OCI-M2 (cell line): ENCODE data around the gene KRTAP10-3.
"Not testable (repeated sequence)": the region's sequence is repeated elsewhere in the genome, so short reads cannot be mapped to it uniquely, and the experiment has no call there.

Experiments
- DNase-seq: peaks from one replicate; lab custom pipeline; 2025; ENCODE audit not compliant: unreplicated experiment; lab: John Stamatoyannopoulos, UW

Gene KRTAP10-3

GRCh38 chr21:44590897-44591800, 32.6 kb upstream of the KRTAP10-3 start:
- not testable (repeated sequence) for DNase-seq

DNA sequence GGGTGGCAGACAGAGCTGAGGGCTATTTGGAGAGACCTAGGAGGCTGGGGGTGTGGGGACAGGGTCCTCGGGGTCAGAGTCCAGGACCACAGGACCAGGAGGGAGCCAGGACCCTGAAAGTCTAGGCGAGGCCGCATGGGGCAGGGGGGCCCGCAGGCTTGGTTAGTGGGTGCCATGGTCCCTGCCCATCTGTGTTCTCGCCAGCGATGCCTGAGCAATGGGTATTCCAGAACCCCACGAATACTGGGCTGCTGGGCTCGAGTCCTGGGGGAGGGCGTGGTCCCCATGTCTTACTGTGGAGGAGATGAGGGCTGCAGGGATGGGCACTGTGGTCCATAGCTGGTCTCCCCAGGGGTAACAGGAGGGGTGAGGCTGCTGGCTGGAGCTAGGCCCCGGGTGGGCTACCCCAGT, 31.7 kb upstream of the KRTAP10-3 start:
- no peak for DNase-seq

DNA sequence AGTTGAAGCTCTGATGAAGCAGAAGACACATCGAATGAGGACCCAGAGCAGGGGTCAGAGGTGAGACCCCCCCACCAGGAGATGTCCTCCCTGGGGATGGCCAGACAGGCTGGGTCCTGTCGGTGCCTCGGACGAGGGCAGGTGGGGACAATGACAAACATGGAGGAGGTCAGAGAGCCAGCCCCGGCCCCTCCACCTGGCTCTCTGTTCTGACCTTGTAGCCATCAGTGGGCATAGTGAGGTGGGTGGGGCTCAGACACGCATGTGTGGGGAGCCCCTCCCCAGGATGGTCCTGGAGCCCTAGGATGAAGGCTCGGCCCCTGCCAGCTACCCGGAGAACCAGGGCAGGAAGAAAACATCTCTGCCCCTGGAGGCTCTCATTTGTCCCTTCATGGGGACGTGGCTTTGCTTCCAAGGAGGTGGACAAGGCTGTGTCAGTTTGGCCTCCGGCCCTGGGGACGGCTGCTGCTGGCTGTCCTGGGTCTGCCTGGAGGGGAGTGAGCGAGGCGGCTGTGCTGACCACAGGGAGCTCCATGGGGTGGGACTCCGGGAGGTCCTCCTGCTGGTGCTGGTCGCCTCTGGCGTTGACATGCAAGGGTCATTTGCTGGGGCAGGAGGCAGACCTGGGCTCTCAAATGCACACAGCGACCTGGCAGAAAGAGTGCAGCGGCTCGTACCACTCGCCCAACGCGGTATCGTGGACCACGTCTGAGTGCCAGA, 31.2 kb upstream of the KRTAP10-3 start:
- no peak for DNase-seq

DNA sequence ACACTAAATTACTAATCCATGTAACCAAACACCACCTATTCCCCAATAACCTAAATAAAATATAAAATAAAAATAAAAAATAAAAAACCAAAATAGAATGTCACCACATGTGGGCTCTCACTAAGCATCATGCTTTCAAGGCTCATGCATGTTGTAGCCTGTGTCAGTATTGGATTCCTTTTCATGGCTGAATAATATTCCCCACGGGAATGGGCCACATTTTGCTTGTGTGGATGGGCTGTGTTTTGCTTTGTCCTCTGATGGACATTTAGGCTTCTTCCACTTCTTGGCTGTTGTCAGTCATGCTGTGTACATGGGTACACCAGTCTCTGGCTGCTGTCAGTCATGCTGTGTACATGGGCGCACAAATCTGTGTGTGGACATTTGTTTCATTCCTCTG, 30.5 kb upstream of the KRTAP10-3 start:
- no peak for DNase-seq

DNA sequence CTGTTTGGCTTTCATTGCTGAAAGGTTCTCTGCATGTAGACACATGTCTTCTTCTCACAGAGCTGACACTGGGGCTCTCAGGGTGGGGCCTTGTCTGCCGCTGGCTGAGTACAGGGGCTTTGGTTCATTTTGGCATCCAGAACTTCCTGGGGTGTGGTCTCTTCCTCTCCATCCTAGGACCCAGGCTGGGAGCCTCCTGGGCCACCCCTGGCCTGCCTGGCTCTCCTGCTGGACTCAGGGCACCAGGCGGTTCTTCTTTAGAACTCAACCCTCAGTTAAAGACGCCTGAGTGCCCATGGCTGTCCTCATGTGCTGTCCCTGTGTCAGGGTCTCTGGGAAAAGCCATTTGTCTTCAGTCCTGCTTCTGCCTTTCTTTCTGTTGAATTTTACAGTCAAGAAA, 27.3 kb upstream of the KRTAP10-3 start:
- no peak for DNase-seq

GRCh38 chr21:44583800-44584147, 25.2 kb upstream of the KRTAP10-3 start:
- no peak for DNase-seq

DNA sequence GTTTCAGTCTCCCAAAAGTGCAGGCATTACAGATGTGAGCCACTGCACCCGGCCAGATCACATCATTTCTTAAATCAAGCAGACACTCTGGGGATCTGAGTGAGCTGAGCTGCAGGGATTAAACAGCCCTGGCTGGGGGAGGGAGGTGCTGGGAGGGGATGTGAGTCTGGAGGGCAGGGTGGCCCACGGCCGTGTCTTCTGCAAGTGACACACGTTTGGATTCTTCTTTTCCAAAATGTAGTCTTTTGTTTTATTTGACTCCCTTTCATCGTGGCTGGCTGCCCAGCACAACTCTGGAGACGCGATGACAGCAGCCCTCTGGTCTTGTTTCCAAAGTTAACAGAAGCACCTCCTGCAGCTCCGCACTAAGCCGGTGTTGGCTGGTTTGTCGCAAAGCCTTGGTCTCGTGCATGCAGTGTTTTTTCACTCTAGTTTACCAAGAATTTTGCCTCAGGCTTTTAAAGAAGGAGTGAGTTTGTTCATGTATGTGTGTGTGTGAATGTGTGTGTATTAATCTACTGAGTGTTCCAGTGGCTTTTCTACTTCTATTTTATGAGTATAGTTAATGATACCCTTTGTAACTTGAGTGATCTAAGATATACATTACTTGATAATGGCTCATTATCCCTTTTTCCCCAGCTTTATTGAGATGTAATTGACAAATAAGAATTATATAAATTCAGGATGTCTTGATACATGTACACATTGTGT, 24.6 kb upstream of the KRTAP10-3 start:
- DNase-seq, result no peak

GRCh38 chr21:44582055-44582454, 23.5 kb upstream of the KRTAP10-3 start:
- no peak for DNase-seq

GRCh38 chr21:44581158-44581557, 22.6 kb upstream of the KRTAP10-3 start:
- no peak for DNase-seq

DNA sequence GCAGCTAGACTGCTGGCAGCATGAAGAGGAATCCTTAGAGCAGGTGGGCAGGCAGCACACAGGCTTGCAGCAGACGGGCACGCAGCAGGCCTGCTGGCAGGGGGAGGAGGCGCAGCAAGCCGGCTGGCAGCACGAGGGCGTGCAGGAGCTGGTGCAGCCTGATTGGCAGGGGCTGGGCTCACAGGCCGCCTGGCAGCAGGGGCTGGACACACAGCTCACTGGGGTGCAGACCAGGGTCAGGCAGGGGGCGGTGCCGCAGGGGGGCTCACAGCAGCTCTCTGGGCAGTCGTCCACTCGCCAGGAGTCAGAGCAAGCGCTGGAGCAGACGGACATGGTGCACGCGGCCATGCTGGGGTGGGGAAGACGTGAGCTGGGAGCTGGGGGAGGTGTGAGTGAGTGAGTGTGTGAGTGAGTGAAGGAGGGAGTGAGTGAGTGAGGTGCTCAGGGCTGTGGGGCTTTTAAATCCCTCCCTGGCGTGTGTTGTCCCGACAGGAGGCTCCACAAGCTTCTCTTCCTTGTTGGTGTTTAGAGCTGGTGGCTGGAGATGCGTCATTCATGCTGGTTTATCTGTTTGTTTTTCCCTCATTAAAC, 21.7 kb upstream of the KRTAP10-3 start, which contains the start of gene KRTAP10-5:
Gene KRTAP10-5 (minus strand): TSS at position 374 of the 591 bp plus-strand sequence. CDS start 26 bp downstream, at position 348.
- not testable (repeated sequence) for DNase-seq

DNA sequence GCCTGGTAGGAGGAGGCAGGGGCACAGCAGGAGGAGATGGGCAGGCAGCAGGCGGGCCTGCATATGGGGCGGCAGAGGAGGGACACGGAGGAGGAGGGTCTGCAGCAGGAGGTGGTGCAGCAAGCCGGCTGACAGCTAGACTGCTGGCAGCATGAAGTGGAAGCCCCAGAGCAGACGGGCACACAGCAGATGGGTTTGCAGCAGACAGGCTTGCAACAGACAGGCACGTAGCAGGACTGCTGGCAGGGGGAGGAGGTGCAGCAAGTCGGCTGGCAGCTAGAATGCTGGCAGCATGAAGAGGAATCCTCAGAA, 21.2 kb upstream of the KRTAP10-3 start:
- no peak for DNase-seq

DNA sequence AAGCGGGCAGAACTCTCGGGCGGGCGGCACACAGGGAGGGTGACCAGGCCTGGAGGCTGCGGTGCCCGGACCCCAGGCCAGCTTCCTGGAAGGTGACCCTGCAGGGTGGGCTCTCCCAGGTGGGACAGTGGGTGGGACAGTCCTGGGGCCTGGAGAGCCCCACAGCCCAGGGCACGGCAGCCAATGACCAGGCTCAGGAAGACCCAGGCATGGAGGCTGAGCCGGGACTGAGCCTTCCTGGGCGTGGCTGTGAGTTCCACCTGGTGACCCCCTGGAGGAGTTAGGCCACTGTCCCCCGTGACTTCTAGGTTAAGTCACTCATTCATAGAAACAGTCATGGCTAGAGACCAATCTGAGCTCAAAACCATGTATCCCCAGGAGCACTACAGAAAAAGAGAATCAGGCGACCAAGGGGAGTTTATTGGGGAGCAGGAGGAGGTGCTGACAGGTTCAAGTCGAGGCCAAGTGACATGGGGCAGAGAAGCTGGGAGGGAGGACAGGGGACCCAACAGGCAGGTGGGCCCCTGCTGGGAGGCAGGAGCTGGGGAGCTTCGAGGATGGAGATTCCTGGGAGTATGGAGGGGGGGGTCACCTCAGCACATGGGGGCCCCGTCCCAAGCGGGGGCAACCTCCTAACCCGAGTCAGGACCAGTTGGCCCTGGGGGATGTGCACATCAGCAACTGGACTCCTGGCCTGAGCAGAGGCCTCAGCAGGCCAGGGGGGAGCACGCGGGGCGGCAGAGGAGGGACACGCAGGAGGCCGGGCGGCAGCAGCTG, 20.6 kb upstream of the KRTAP10-3 start:
- DNase-seq, result no peak

DNA sequence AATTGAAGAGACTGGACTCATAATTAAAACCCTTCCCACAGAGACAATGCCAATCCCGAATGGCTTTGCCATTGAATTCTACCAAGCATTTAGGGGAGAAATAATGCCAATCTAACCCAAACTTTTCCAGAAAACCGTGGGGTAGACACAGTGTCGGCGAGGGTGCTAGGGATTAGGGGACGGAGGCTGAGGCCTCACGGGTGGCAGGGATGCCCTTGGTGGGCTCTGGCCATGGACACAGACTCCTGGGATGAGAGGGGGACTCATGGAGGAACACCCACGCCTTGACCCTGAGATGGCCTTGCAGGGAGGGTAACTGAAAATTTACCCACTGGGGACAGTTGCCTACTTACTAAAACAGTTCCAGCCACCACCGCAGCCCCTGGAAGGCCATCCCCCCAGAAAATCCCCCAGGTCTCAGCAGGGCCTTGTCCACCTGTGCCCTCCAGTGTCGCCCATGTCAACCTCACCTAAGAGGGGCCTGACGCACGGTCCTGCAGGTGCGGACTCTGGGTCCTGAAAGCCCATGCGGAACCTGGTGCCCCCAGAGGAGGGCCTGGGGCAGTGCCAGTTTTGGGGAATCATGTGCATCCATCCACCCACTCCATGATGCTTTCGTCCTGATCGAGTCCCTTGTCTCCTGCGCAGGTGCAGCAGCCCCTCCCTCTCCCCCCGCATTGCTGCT, 19.9 kb upstream of the KRTAP10-3 start:
- no peak for DNase-seq

GRCh38 chr21:44576025-44576420, 17.4 kb upstream of the KRTAP10-3 start:
- DNase-seq, result no peak

- no peak for DNase-seq
These were observed 16.9 kb upstream of the KRTAP10-3 start for GRCh38 chr21:44575307-44576024.

DNA sequence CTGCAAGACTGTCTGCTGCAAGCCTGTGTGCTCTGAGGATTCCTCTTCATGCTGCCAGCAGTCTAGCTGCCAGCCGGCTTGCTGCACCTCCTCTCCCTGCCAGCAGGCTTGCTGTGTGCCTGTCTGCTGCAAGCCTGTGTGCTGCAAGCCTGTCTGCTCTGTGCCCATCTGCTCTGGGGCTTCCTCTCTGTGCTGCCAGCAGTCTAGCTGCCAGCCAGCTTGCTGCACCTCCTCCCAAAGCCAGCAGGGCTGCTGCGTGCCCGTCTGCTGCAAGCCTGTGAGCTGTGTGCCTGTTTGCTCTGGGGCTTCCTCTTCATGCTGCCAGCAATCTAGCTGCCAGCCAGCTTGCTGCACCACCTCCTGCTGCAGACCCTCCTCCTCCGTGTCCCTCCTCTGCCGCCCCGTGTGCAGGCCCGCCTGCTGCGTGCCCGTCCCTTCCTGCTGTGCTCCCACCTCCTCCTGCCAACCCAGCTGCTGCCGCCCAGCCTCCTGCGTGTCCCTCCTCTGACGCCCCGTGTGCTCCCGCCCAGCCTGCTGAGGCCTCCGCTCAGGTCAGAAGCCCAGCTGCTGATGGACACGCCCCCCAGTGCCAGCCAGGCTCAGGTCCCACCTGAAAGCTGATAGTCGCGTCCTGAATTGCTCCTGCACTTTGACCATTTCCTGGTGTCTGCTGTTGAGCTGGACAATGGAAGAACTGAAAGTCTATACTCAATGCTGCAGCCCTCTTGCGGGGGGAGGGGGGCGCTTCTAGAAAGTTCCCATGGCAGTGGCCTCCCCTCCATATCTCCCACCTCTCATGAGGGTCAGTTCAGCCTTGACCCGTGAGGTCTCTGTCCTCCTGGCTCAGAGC, 16.1 kb upstream of the KRTAP10-3 start:
- DNase-seq, result no peak

DNA sequence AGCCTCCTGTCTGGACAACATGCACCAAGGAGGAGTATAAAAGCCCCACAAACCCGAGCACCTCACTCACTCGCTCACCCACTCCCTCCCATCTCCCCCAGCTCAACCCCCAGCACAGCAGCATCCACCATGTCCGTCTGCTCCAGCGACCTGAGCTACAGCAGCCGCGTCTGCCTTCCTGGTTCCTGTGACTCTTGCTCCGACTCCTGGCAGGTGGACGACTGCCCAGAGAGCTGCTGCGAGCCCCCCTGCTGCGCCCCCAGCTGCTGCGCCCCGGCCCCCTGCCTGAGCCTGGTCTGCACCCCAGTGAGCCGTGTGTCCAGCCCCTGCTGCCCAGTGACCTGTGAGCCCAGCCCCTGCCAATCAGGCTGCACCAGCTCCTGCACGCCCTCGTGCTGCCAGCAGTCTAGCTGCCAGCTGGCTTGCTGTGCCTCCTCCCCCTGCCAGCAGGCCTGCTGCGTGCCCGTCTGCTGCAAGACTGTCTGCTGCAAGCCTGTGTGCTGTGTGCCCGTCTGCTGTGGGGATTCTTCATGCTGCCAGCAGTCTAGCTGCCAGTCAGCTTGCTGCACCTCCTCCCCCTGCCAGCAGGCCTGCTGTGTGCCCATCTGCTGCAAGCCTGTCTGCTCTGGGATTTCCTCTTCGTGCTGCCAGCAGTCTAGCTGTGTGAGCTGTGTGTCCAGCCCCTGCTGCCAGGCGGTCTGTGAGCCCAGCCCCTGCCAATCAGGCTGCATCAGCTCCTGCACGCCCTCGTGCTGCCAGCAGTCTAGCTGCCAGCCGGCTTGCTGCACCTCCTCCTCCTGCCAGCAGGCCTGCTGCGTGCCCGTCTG, 15.2 kb upstream of the KRTAP10-3 start, which contains the start of gene KRTAP10-4:
Gene KRTAP10-4 (plus strand): TSS at position 100 of the 827 bp plus-strand sequence. CDS start 30 bp downstream, at position 130.
- not testable (repeated sequence) for DNase-seq
